AG10803 (cell line): ENCODE data around the gene FYCO1.
A peak's percentile ranks its signal among the peaks of the same experiment; 100 is the strongest.

ENCODE experiments used
- DNase-seq: peaks from one replicate; pipeline ENCODE4 v3.0.0; 2010; ENCODE audit warnings: low read depth
- H3K4me3 ChIP-seq: 2 replicates; pipeline ENCODE4 v1.5.1; 2011; ENCODE audit warnings: mild to moderate bottlenecking, low read length, control low read depth
- TF ChIP-seq, protein P1 (sequence below): conservative IDR thresholded peaks from 2 replicates; pipeline ENCODE4 v1.5.1; 2011; ENCODE audit warnings: mild to moderate bottlenecking, low read length, control low read depth, inconsistent platforms

FYCO1 gene

DNA sequence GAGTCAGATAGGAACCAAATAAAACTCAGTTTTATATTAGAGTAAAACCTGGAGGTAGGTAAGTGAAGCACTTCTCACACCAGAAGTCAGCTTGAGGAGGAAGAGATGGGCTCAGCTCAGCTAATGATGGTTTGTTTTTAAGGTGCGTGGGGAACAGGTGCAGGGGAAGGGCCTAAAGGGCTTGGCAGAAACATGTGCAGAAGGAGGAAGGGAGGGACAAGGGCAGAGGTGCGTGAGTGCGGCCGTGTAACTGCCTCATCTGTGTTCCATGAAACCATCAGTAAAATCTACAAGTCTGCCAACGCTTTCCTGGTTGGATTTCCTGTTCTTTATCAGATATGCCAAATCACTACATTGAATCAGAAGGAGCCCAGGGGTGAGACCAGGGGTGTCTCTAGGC, 19.9 kb downstream of the FYCO1 start:
- TF ChIP-seq, protein P1, sequence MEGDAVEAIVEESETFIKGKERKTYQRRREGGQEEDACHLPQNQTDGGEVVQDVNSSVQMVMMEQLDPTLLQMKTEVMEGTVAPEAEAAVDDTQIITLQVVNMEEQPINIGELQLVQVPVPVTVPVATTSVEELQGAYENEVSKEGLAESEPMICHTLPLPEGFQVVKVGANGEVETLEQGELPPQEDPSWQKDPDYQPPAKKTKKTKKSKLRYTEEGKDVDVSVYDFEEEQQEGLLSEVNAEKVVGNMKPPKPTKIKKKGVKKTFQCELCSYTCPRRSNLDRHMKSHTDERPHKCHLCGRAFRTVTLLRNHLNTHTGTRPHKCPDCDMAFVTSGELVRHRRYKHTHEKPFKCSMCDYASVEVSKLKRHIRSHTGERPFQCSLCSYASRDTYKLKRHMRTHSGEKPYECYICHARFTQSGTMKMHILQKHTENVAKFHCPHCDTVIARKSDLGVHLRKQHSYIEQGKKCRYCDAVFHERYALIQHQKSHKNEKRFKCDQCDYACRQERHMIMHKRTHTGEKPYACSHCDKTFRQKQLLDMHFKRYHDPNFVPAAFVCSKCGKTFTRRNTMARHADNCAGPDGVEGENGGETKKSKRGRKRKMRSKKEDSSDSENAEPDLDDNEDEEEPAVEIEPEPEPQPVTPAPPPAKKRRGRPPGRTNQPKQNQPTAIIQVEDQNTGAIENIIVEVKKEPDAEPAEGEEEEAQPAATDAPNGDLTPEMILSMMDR: no peak
- H3K4me3 ChIP-seq: no peak overlapping the region
- DNase-seq: no peak

DNA sequence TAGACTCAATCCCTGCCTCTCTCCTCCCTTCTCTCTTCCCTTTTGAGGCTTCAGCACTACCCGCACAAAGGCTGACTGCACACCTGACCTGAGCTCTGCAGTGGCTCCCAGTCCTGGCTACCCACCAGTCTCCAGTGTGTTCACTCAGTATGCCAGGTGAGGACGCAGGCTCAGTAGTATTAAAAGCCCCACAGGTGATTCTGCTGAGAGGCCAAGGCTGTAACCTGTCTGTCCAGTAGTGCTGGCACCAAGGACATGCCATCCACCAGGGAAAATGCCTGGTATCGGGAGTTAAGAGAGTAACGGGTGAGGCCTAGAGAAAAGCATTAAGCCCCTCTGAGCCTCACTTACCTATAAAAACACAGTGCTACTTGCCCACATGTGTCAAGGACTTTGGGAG, 20.9 kb downstream of the FYCO1 start:
- TF ChIP-seq, protein P1: no peak
- no peak for DNase-seq
- H3K4me3 ChIP-seq: no peak overlapping the region

DNA sequence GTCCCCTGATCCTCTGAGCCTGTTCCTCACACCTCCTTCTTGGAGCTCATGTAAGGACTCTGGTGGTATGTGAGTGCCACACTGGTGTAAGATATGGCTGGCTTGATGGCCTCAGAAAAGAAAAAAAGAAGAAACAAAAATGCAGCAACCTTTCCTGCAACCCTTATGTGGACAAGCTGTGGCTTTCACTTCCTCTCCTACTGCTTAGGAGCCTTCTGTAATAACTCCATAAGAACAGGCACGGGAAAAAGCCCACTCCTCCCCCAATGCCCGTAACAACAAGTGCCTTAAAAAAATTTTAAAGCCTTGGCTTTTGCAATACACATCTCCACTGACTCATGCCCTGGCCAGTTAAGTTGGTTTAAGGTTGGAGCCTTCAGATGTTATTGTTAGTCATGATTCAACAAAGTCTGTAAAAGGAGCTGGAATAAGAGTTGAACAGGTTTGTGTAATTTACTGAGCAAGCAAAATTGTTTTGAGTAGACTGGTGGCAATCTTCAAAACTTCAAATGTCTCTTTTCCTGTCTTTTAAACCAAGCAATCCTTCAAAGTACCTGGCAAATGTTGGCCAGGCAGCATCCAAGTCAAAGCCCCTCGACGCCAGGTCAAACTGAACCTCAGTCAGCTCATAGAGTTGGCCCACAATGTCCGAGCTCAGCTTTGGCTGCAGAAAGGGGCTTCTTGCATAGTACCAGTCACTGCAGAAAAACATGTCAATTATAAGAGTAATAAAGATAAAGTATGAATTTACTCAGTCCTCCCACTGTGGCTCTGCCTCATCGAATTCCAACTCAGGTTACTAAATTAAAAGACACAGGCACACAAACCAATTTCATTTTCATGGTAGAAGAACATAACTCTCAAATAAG, 22.9 kb downstream of the FYCO1 start:
- peak; percentile 86 for DNase-seq

DNA sequence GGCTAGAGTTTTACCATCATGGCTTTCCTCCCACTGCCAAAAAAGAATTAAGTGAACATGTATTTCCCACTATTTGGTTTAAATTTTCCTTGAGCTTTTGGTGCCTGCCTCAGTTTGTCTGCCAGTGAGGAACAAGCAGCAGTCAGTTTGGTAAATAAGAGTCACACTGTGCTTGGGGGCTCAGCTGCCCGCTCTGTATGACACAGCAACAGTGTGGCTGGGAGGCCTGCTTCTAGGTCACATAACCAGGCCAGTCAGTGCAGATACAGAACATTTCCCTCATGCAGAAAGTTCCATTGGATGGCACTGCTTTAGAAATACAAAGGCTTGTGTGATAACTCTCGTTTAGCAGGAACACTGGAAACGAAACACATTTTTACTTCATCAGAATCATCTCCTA, 25.7 kb downstream of the FYCO1 start:
- DNase-seq: no peak
- H3K4me3 ChIP-seq: no peak overlapping the region
- TF ChIP-seq, protein P1: no peak

More for the DNA sequence above, 22.9 kb downstream of the FYCO1 start:
- TF ChIP-seq, protein P1: no peak
- no peak overlapping the region for H3K4me3 ChIP-seq

DNA sequence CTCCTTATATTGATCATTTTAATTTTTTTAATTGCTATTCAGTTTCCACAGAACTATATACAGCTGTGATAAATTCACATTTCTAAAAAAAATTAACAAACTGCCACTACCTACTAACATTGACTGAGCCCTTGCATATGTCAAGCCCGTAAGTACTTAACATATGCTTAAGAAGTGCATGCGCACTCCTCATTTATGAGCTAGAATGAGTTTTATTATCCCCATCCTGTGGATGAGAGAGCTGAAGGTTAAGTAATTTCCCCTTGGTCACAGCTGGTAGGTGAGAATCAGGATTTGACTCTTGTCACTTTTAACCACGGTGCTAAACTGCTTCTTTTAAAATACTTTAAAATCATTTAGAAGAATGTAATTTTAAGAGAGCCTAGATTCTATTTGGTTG, 26.5 kb downstream of the FYCO1 start:
- DNase-seq: no peak
- no peak overlapping the region for H3K4me3 ChIP-seq
- TF ChIP-seq, protein P1: no peak

DNA sequence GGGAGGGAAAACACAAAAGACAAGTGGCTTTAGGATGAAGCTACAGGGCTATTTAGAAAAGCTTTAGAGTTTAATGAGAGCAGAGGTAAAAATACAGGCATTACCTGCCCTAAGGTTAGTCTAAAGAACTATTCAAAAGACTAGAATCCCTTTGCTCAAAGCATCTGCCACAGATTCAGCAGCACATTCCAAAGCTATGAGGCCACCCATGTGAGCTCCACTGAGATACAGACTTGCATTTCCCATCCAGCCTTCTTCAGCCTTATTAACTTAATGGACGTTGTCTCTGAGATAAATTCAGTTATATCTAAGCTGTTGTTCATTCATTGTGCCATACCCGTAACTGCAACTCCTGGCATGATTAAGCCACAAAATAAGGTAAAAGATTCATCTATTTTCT, 26.9 kb downstream of the FYCO1 start:
- peak; percentile 66 for DNase-seq
- no peak overlapping the region for H3K4me3 ChIP-seq
- TF ChIP-seq, protein P1: no peak

DNA sequence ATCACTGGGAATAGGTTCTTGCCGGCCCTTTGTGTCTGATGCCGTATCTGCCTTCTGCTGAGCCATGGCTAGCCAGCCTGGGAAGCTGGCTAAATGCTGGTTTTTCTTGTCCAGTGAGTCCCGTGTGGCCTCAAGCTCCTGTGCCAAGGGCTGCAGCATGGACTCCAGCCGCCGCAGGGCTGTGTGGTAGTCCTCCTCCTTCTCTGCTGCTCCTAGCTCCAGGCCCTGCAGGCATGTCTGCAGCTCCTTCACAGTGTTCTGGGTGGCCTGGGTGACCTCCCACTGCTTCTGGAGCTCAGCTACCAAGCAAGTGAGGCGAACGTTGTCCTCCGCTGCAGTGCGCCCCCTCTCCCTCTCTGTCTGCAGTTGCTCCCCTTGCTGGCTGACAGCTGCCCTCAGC, 27.5 kb downstream of the FYCO1 start:
- TF ChIP-seq, protein P1: no peak

More for the DNA sequence above, 27.5 kb downstream of the FYCO1 start:
- DNase-seq: no peak
- H3K4me3 ChIP-seq: no peak overlapping the region
